ENCODE data around the gene RDH11.

- no peak for TF ChIP-seq CTCF (IDR thresholded peaks at IDR 0.05)
- TF ChIP-seq POLR2A (IDR thresholded peaks at IDR 0.05): no peak
These were observed 5.6 kb downstream of the RDH11 start for GRCh38 chr14:67690011-67690410.
